K562 (cell line): ENCODE data around the gene ZNF750. TPM values are rescaled to one million over a fixed set of nuclear protein-coding genes. Genes with fewer than 3 reads are reported as not detected.

Source experiments
- ARNT ChIP-seq, 2 experiments: fragments of 450-650 bp; IDR thresholded peaks; 2 replicates each; pipeline ENCODE4 v1.6.1; 2016; ENCODE audit warnings: mild to moderate bottlenecking in 1 of 2
- BDP1 ChIP-seq: IDR thresholded peaks from 3 replicates; pipeline ENCODE4 v1.6.1; 2011; ENCODE audit not compliant: insufficient read length, insufficient read depth
- BMI1 ChIP-seq: fragments of 150-350 bp; IDR thresholded peaks from 2 replicates; pipeline ENCODE4 v1.6.1; 2014; ENCODE audit warnings: low read length
- CBX5 ChIP-seq: IDR thresholded peaks from 2 replicates; pipeline ENCODE4 v1.6.1; 2014; ENCODE audit warnings: low read depth, borderline replicate concordance
- EHMT2 ChIP-seq: fragments of 450-650 bp; IDR thresholded peaks from 2 replicates; pipeline ENCODE4 v1.6.1; 2018; ENCODE audit warnings: antibody characterized with exemption
- FOXK1 ChIP-seq: sonication (generic); formaldehyde crosslinking; IDR thresholded peaks from 2 replicates; pipeline ENCODE4 v1.8.0; 2022; ENCODE audit warnings: missing genetic modification reagents, mild to moderate bottlenecking, borderline replicate concordance
- GTF2A2 ChIP-seq: IDR thresholded peaks from 2 replicates; pipeline ENCODE4 v1.6.1; 2016; ENCODE audit warnings: mild to moderate bottlenecking, missing genetic modification characterization, missing compliant biosample characterization
- MXI1 ChIP-seq: IDR thresholded peaks from 2 replicates; pipeline ENCODE4 v1.6.1; 2011; ENCODE audit warnings: low read depth, mild to moderate bottlenecking, improper control_type of control experiment, low read length
- PHF8 ChIP-seq: fragments of 200-600 bp; sonication (generic); IDR thresholded peaks from 2 replicates; pipeline ENCODE4 v1.6.1; 2012; ENCODE audit warnings: mixed run types, mild to moderate bottlenecking, inconsistent platforms, low read length, moderate library complexity, borderline replicate concordance
- RBM14 ChIP-seq: fragments of 200-400 bp; formaldehyde crosslinking; IDR thresholded peaks from 2 replicates; pipeline ENCODE4 v1.6.1; 2018; ENCODE audit warnings: low read depth, mild to moderate bottlenecking, low read length, moderate library complexity, borderline replicate concordance; ENCODE audit not compliant: insufficient read depth
- RBM17 ChIP-seq: fragments of 200-400 bp; formaldehyde crosslinking; IDR thresholded peaks from 2 replicates; pipeline ENCODE4 v1.6.1; 2017; ENCODE audit warnings: low read depth, mild to moderate bottlenecking, low read length, borderline replicate concordance
- SMARCB1 ChIP-seq: IDR thresholded peaks from 2 replicates; pipeline ENCODE4 v1.6.1; 2011; ENCODE audit warnings: improper control_type of control experiment, low read depth; ENCODE audit not compliant: insufficient read length
- ZBED1 ChIP-seq: IDR thresholded peaks from 2 replicates; pipeline ENCODE4 v1.6.1; 2014
- ZNF316 ChIP-seq: fragments of 450-650 bp; IDR thresholded peaks from 2 replicates; pipeline ENCODE4 v1.6.1; 2016
- ZNF518B ChIP-seq: fragments of 250-450 bp; sonication (Bioruptor Pico); IDR thresholded peaks from 2 replicates; pipeline ENCODE4 v1.5.0; 2021; ENCODE audit warnings: mild to moderate bottlenecking, moderate library complexity
- ZNF785 ChIP-seq: fragments of 250-450 bp; sonication (Bioruptor Pico); IDR thresholded peaks from 2 replicates; pipeline ENCODE4 v1.4.0; 2020; ENCODE audit warnings: mild to moderate bottlenecking
- polyA plus RNA-seq, 8 experiments: library from polyadenylated mRNA; depleted of rRNA in 4 of 8; stranded (reverse) in 5 of 8; unstranded in 3 of 8; fragments of >200 nt; fragmentation: Nextera tagmentation in 2 of 8; fragmentation: Illumina TruSeq in 1 of 8; extraction: Ambion mirVana in 2 of 8; extraction: Trizol in 1 of 8; gene quantifications; 2 replicates each; pipeline versions ENCODE4 v1.2.1 to v1.2.3, GENCODE V29; 2011 to 2014; ENCODE audit warnings: inconsistent platforms in 1 of 8, missing spikeins in 1 of 8
- total RNA-seq, 7 experiments: library from RNA; depleted of rRNA in 6 of 7; stranded (reverse); fragments of >200 nt in 6 of 7; fragmentation: Illumina TruSeq in 2 of 7; extraction: Trizol in 2 of 7; gene quantifications; 2 replicates each; pipeline versions ENCODE4 v1.2.1 to v1.2.3, GENCODE V29; 2011 to 2021; ENCODE audit warnings: low replicate concordance in 1 of 7

Gene ZNF750
- total and polyA plus RNA-seq, 9 of the 15 experiments (the other 6 are each of a cell fraction or from before 2014, with no cell fraction given): not detected

- no peak for TF ChIP-seq FOXK1
- TF ChIP-seq ARNT (IDR thresholded peaks at IDR 0.05): no peak
- TF ChIP-seq RBM14: no peak
- TF ChIP-seq ZBED1: no peak
- no peak for TF ChIP-seq BMI1
- no peak for TF ChIP-seq ZNF316
- TF ChIP-seq PHF8: no peak
- no peak for TF ChIP-seq ZNF518B (CRISPR knock-in tag)
- TF ChIP-seq BDP1: no peak
- no peak for TF ChIP-seq RBM17
- no peak for TF ChIP-seq ZNF785
- TF ChIP-seq GTF2A2 (tag): no peak
- no peak for TF ChIP-seq CBX5
- no peak for TF ChIP-seq SMARCB1
- no peak for TF ChIP-seq MXI1
- TF ChIP-seq EHMT2: no peak
Observed at GRCh38 chr17:82815354-82815753, 24.5 kb downstream of the ZNF750 start (continued).
